Activated naive CD4-positive, alpha-beta T cell treated with Interleukin-2 at 50 U/mL for 16 hours (primary cell): ENCODE results near the gene TP73.
A peak's percentile ranks its signal among the peaks of the same experiment; 100 is the strongest.
"Not testable (repeated sequence)": the region's sequence is repeated elsewhere in the genome, so short reads cannot be mapped to it uniquely, and the experiment has no call there.

Experiments used
- DNase-seq: peaks from one replicate; pipeline ENCODE4 v3.0.0-alpha.2; 2020

TP73 gene

DNA sequence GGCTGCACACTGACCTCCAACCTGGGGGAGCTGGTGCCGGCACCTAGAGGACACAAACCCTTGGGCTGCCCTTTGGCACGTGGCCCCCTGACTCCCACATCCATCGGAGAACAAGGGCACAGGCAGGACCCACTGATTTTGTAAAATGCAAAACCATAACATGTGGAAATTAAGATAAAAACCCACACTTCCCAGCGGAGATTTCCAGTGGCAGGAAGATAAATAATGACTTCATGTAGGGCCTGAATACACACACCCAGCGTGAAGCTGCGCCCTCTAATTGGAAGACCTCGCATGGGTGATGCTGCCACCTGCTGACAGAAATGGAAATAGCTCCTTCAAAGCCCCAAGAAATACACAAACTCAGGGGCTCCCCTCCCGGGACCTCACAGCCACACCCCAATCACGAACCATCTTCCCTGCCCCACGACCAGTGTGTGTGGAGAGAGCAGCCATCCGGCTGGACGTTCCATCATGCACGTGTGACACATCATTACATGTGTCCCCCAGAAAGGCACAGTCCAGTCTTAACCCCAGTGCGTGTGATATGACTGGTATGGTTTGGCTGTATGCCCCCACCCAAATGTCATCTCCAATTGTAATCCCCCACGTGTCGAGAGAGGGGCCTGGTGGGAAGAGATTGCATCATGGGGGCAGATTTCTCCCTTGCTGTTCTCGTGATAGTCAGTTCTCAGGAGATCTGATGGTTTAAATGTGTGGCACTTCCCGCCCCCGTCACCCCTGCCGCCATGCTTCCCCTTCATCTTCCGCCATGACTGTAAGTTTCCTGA is 33.2 kb upstream of the TP73 start:
- peak; percentile 76 for DNase-seq

DNA sequence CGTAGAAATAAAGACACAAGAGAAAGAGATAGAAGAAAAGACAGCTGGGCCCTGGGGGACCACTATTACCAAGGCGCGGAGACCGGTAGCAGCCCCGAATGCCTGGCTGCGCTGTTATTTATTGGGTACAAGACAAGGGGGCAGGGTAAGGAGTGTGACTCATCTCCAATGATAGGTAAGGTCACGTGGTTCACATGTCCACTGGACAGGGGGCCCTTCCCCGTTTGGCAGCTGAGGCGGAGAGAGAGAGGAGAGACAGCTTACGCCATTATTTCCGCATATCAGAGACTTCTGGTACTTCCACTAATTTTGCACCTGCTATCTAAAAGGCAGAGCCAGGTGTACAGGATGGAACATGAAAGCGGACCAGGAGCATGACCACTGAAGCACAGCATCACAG is 31.6 kb upstream of the TP73 start:
- no peak for DNase-seq

- DNase-seq: peak; percentile 21
Measured at GRCh38 chr1:3621151-3621671, 31.1 kb upstream of the TP73 start.

- DNase-seq: not testable (repeated sequence)
Measured at GRCh38 chr1:3622102-3622501, 30.2 kb upstream of the TP73 start.

DNA sequence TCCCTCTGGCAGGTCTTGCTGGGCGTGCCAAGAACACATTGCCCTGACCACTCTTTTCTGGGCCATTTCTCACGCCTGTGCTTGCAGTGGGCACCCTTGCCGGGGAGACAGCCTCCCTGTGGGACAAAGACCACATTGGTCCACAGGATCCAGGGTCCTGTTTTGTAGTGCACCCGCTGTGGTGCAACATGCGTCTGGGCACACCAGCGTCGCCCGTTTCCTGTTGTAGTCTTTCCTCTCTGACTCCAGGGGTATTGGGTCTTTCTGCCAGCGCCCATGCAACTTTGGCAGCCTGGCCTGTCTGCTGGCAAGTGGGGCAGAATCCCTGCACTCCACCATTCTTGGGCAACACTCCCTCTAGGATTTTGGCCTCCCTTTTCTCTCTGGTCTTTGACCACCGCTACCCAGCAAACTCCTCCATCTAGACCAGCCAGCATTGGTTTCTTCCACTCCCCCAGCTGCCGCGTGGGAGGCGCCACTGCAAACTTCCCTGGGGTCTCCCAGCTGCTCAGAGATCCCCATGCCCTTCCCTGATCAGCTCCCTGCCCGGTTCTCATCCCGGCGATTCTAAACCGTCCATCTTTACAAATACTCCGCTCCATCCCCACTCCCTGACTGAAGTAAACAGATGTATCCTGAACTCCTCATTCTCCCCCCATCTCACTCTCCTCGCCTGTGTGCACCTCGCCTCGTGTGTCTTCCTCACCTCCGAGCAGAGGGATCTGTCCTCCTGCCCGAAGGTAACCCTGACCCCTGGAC is 28.7 kb upstream of the TP73 start:
- no peak for DNase-seq

GRCh38 chr1:3624200-3625136 is 27.8 kb upstream of the TP73 start, which contains the start of gene TPRG1L:
Gene TPRG1L, plus strand, starts transcription at chr1:3625015. Its CDS starts 58 bp downstream, at chr1:3625073.
- peak; percentile 98 for DNase-seq

DNA sequence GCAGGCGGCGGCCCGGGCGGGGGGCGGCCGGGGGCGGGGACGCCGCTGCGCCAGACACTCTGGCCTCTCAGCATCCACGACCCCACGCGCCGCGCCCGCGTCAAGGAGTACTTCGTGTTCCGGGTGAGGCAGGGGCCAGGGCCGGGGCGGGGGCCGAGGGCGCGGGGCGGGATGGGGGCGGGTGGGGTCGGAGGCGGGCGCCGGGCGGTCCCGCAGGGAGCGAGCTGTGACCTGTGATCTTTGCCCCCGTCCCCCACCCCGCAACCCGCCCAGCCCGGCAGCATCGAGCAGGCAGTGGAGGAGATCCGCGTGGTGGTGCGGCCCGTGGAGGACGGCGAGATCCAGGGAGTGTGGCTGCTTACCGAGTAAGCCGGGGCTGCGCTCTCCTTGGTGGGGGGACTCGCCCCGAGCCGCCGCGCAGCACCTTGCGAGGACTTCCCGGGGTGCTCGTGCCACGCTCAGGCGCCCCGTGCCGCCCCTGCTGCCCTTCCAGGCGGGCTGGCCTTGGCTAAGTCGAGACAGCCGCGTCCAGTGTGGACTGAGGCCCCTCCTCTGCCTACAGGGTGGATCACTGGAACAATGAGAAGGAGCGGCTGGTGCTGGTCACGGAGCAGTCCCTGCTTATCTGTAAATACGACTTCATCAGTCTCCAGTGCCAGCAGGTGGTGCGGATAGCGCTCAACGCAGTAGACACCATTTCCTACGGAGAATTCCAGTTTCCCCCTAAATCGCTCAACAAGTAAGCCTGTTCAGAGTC is 27.0 kb upstream of the TP73 start:
- no peak for DNase-seq

GRCh38 chr1:3626025-3626424 is 26.3 kb upstream of the TP73 start:
- no peak for DNase-seq

DNA sequence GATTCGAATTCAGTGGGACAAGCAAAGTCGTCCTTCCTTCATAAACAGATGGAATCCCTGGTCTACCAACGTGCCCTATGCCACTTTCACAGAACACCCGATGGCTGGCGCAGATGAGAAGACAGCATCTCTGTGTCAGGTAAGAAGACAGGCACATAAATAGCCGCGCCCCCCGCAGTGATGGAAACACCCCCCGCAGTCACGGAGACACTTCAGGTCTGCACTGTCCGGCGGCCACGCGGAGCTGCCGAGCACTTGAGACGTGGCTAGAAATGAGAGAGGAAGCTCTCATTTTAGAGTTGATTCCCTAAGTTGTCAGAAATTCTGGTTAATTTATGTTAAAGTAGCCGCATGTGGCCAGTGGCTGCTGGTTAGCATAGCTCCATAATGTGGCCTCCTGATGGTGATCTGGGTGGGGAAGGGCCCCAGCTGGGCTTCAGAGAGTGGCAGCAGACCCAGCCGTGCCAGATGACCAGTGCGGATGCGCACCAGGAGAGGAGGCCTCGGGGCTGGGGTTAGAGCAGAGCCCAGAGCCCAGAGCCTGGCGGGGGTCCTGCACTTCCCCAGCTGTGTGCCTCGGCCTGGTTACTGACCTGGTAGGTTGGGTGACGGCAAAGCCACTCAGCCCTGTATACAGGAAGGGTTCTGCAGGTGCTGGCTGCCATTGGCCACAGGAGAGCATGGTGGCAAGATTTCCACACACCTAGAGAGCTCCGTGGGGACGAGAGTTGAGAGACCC is 24.6 kb upstream of the TP73 start:
- no peak for DNase-seq

DNA sequence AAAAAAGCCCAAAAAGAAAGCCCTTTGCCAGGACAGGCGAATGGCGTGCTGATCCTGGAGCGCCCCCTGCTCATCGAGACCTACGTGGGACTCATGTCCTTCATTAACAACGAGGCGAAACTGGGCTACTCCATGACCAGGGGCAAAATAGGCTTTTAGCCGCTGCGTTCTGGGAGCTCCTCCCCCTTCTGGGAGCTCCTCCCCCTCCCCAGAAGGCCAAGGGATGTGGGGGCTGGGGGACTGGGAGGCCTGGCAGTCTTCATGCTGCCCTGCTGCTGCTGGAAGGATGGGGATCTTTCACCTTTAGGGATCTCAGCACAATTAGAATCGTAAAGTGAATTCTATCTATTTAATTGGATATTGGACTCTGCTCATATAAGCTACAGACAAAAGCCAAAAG is 23.9 kb upstream of the TP73 start:
- no peak for DNase-seq

GRCh38 chr1:3629561-3630160 is 22.7 kb upstream of the TP73 start:
- DNase-seq: no peak

GRCh38 chr1:3630161-3630611 is 22.1 kb upstream of the TP73 start:
- no peak for DNase-seq

DNA sequence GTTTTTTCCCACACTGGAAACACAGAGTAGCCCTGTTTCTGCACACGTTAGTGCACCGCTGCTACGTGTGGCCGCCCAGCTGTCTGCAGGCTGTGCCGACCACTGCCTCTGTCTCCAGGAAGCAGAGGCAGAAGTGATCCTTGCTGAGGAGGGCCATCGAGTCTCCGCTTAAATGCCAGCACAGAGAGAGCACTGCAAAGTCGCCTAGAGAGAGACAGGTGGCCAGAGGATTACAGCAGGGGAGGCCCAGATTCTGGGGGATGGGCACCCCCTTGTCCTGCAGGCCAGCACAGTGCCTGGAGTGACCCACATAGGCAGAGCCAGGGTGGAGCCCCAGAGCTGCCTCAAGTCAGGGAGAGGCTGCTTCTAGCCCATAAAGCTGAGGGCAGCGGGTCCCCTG is 21.4 kb upstream of the TP73 start:
- DNase-seq: no peak

DNA sequence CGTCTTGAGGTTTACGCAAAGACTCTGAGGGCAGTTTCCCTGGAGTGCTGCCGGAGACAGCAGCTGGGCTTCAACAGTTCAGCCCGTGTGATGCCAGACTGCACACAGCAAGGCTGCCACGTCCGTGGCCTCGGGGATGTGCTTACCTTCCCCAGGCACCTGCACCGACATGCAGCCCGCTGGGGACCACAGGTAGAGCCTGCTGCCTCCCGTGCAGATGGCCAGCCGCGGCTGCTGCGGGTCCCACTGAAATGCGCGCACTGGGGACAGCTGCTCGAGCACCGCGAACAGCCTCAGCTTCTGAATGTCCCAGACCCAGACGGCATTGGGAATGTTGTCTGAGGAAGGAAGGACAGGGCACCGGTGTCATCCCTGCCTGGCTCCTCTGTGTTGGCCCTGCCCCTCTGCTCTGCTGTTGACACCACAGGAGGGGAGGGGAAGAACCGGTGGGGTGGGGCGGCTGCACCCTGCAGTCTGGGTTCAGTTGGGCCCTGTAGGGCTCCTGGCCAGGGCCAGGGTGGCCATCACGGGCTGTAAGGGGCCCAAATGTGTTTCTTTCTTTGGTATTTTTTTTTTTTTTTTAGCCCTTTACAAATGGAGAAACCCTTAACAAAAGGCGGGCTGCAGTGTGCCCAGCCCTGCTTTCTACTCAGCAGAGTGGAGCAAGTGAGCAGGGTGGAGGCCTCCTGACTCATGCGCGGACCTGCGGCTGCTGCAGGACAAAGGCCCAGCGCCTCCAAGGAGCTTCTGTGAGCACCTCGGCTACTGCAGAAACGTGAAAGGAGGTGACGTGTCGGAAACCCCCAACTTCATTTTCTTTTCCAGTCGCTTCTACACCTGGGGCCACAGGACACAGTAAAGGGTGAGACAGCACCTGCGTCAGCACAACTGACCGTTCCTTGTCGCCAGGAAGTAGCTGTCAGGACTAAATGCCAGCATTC is 20.7 kb upstream of the TP73 start:
- no peak for DNase-seq

DNA sequence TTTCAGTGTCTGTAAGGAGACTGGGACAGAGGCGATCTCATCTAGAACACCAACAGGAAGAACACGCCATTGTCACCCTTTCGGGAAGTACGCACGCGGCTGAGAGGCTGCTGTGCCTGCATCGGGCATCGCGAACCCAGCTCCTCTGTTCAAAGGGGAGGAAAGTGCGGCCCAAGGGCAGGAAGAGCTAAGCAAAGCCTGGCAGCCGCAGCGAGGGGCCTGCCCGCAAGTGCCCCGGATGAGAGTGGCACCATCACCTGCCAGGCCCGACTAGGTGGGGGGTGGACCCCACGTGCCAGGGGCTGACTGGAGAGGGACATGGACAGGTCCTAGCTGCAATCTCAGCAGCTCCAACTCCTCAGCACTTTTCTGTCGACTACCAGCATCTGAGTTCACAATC is 20.0 kb upstream of the TP73 start:
- DNase-seq: no peak

- DNase-seq: no peak
Measured at GRCh38 chr1:3632716-3633343, 19.5 kb upstream of the TP73 start.

GRCh38 chr1:3633344-3634058 is 18.8 kb upstream of the TP73 start:
- DNase-seq: no peak

DNA sequence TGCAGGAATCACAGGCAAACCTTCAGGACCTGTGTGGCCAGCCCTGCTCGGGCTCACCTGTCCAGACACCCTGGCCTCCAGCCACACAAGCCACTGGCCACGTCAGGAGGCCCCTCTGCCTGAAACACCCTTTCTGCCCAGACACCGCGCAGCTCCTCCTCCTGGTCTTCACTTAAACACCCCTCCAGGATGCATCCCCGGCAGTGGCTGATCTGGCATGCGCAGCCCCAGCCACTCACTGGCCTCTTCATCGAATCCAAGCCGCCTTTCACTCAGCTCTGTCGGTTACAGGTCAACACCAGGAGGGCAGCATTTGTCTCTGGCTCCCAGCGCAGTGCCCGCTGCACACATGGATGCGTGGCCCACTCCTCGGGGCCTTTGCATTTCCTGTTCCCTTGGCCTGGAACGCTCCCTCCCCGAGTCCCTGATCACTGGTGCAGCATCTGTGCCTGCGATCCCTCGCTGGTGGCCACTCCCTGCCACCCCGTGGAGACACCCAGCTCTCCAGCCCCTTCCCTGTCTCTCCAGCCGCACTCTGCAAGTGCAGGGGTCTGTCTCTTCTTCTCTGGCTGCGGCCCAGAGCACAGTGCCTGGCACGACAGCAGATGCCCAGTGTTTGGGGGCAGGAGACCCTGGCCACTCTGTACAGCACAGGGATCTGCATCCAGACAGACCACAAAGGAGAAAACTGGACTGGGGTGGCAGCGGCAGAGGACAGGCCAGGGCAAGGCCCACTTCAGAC is 18.1 kb upstream of the TP73 start:
- DNase-seq: no peak
